NB4 (cell line): Measurements from ENCODE around the gene AHRR.

Experiments
- CTCF ChIP-seq: IDR thresholded peaks from one replicate; pipeline ENCODE4 v1.5.1; 2012; ENCODE audit warnings: low read depth, low read length
- MYC ChIP-seq: IDR thresholded peaks from 2 replicates; pipeline ENCODE4 v1.6.1; 2011; ENCODE audit warnings: low read depth, low read length
- POLR2A ChIP-seq: IDR thresholded peaks from 2 replicates; pipeline ENCODE4 v1.6.1; 2011; ENCODE audit warnings: mild to moderate bottlenecking; ENCODE audit not compliant: insufficient read length; ENCODE audit errors: extremely low read depth

GRCh38 chr5:370959-371810 is 49.7 kb downstream of the AHRR start:
- TF ChIP-seq POLR2A (no peak), CTCF (no peak), MYC (no peak)
